ENCODE measurements around the gene AGFG2.

Gene AGFG2

DNA sequence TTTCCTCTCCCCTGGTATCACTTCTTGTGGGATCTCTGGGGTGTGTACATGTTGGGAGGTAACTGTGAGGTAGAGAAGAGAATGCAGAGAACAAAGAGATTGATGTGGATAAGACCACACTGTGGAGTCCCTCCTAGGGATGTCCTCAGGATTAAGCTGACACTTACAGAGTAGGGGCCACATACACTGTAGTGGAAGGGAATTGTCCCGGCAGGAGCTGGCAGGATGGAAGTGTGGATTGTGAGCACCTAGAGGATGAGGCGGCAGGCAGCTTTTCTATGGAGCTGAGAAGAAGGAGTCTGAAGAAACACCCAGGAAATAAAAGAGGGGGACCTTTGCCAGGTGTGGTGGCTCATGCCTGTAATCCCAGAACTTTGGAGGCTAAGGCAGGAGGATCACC, 13.5 kb downstream of the AGFG2 start:
- TF ChIP-seq, protein P1, sequence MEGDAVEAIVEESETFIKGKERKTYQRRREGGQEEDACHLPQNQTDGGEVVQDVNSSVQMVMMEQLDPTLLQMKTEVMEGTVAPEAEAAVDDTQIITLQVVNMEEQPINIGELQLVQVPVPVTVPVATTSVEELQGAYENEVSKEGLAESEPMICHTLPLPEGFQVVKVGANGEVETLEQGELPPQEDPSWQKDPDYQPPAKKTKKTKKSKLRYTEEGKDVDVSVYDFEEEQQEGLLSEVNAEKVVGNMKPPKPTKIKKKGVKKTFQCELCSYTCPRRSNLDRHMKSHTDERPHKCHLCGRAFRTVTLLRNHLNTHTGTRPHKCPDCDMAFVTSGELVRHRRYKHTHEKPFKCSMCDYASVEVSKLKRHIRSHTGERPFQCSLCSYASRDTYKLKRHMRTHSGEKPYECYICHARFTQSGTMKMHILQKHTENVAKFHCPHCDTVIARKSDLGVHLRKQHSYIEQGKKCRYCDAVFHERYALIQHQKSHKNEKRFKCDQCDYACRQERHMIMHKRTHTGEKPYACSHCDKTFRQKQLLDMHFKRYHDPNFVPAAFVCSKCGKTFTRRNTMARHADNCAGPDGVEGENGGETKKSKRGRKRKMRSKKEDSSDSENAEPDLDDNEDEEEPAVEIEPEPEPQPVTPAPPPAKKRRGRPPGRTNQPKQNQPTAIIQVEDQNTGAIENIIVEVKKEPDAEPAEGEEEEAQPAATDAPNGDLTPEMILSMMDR (IDR thresholded peaks at IDR 0.05; ENCODE audit: borderline replicate concordance, insufficient read depth, low read depth, low read length) = no peak
- H3K4me3 ChIP-seq (ENCODE audit: low read depth, low read length) = no peak overlapping the region

DNA sequence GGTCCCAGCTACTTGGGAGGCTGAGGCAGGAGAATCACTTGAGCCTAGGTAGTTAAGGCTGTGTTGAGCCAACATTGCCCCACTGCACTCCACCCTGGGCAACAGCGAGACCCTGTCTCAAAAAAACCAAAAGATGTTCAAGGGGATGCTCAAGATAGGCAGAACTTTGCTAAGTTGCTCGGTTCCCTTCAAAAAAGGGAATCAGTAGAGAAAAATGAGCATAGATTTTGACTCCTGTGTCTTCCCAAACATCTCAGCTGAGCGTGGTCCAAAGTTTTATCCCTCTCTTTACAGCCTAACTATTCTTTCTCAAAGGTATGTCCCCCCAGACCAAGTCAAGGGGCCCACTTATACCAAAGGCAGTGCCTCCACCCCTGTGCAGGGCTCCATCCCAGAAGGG, 14.0 kb downstream of the AGFG2 start:
- H3K4me3 ChIP-seq (ENCODE audit: low read depth, low read length) = no peak overlapping the region
- TF ChIP-seq, protein P1 (IDR thresholded peaks at IDR 0.05; ENCODE audit: borderline replicate concordance, insufficient read depth, low read depth, low read length) = no peak

DNA sequence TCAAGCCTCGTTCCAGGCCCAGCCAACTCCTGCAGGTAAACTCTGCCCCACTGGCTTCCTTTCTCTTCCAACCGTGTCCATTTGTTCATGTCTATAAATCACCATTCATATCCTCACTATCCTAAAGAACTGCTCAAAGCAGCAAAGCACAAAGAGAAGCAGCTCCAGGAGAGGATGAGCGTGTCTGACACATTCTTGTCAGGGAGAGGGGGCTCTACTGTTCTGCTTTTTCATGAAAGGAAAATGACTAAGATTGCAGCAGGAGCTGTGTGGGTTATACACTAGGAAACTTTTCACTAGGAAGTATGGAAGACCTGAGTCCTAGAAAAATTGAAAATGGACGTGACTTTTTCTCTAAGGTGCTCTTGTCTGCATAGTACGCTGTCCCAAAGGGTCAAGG, 16.7 kb downstream of the AGFG2 start:
- TF ChIP-seq, protein P1 (IDR thresholded peaks at IDR 0.05; ENCODE audit: borderline replicate concordance, insufficient read depth, low read depth, low read length) = no peak
- no peak overlapping the region for H3K4me3 ChIP-seq (ENCODE audit: low read depth, low read length)

DNA sequence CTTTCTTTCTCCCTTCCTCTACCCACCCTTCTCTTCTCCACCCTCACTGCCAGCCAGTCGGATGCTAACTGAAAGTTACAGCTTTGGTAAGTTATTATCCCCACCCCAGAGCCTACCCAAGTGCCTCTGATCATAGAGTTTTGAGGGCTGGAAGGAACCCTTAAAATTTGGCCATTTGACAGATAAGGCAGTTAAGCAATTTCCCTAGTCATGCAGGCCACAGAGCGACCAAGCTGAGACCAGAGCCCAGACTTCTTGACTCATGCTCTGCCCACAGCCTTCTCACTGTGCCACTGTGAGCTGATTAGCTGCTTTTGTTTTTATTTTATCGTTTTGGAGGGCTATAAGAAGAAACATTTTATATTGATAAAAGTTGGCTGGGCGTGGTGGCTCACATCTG, 17.5 kb downstream of the AGFG2 start:
- TF ChIP-seq, protein P1 (IDR thresholded peaks at IDR 0.05; ENCODE audit: borderline replicate concordance, insufficient read depth, low read depth, low read length) = no peak
- H3K4me3 ChIP-seq (ENCODE audit: low read depth, low read length) = no peak overlapping the region

DNA sequence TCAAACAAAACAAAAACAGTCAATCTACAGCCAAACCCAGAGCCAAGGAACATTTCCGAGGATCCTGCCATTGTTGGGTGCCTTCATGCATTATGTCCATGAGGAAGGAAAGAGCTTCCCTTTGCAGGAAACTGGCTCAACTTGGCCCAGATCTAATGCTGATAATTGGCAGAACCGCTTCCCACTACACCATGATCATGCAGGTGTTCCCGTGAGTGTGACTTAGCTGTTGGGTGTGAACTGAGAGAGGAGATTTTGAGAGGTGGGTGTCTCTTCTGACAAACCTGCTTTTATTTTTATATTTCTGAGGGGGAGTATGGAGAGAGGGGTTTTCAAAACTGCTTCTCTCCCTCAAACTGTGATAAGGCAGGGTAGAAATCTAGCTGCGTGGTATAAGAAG, 20.1 kb downstream of the AGFG2 start:
- no peak overlapping the region for H3K4me3 ChIP-seq (ENCODE audit: low read depth, low read length)
- TF ChIP-seq, protein P1 (IDR thresholded peaks at IDR 0.05; ENCODE audit: borderline replicate concordance, insufficient read depth, low read depth, low read length) = no peak

DNA sequence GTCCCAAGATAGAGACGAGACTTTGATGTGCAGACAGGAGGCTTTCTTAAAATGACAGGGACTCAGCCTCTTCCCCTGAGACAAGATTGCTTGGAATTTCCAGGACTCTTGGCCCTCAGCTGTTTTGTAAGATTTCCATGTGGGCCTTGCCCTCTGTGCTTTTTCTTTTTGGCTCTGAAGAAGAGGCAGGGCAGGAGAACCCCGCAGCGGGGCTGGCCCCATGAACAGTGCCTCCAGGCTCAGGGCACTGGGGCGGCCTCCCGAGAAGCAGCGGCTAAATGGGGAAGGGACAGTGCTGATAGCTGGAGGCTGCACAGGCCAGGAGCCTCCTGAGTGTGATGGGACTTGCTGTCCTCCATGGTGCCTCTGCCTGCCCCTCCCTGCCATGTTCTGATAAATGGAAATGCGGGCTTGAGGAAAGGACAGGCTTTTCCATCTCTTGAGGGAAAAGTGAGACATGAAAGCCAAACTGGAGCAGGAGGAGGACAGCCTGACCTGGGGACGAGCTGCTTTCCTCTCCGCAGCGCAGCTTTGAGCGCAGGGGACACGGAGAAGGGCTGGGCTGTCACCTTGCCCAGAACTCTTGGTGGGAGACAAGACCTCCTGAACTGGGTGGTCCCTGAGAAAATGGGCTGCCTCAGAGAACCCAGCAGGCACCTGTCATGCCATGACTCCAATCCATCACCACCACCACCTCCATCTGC, 22.6 kb downstream of the AGFG2 start:
- H3K4me3 ChIP-seq (ENCODE audit: low read depth, low read length) = no peak overlapping the region
- TF ChIP-seq, protein P1 (IDR thresholded peaks at IDR 0.05; ENCODE audit: borderline replicate concordance, insufficient read depth, low read depth, low read length) = no peak
